Brain microvascular endothelial cell (primary cell): ENCODE data around the gene DHX29.

Experiments used
- DNase-seq: peaks from one replicate; pipeline ENCODE4 v3.0.0-alpha.2; 2020
- H3K27ac ChIP-seq: fragments of 250-450 bp; sonication (Bioruptor Pico); 2 replicates; pipeline ENCODE4 v1.5.1; 2020; ENCODE audit warnings: mild to moderate bottlenecking, moderate library complexity
- H3K27me3 ChIP-seq: fragments of 250-450 bp; sonication (Bioruptor Pico); replicated peaks from 2 replicates; pipeline ENCODE4 v1.5.1; 2020; ENCODE audit warnings: mild to moderate bottlenecking
- H3K36me3 ChIP-seq: fragments of 250-450 bp; sonication (Bioruptor Pico); replicated peaks from 2 replicates; pipeline ENCODE4 v1.5.1; 2020; ENCODE audit warnings: mild to moderate bottlenecking
- H3K4me3 ChIP-seq: 2 replicates; pipeline ENCODE4 v1.5.1; 2011; ENCODE audit warnings: low read depth, mild to moderate bottlenecking, control low read depth, low read length, moderate library complexity
- CTCF ChIP-seq: IDR thresholded peaks from 2 replicates; pipeline ENCODE4 v1.5.1; 2011; ENCODE audit warnings: low read depth, mild to moderate bottlenecking, moderate library complexity, low read length, control low read depth, inconsistent platforms; ENCODE audit errors: missing control alignments
- in situ Hi-C: cut with HindIII; loops from 2 replicates; pipeline ENCODE4 v1.10.0; 2017; ENCODE audit warnings: low sequenced_read_pairs, low pct_ligation_motif_present

Gene DHX29

GRCh38 chr5:55300890-55301289 lies 6.6 kb downstream of the DHX29 start:
- in situ Hi-C loops = no loop called here
- H3K27ac ChIP-seq = no peak overlapping the region
- TF ChIP-seq CTCF = no peak
- DNase-seq = no peak
- H3K4me3 ChIP-seq = no peak overlapping the region
- H3K27me3 ChIP-seq = no peaks in the 10 kb centered on the region
- peaks cover 11% of the 10 kb centered on the region for H3K36me3 ChIP-seq

- no peak for TF ChIP-seq CTCF
- Histone ChIP-seq H3K36me3 (peaks cover 44% of the 10 kb centered on the region), H3K4me3 (no peak overlapping the region), H3K27ac (no peak overlapping the region), H3K27me3 (no peaks in the 10 kb centered on the region)
- DNase-seq = no peak
- in situ Hi-C loops = no loop called here
These were observed 12.6 kb downstream of the DHX29 start for GRCh38 chr5:55294935-55295334.

DNA sequence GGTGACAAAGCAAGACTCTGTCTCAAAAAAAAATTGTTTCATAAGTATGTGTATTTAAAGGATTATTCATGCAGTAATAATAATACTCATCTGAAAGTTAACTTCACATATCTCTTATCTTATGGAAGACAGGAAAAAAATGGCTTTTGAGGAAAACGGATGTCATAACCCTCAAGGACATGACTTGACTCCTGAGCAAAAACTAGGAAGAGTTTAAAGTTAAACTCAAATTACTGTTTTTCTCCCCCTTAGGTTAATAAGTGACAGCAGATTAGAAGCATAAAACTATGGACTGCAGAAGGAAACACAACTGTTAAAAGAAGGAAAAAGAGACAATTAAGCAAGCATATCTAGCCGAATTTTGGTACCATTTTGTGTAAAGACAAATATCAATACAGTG lies 16.5 kb downstream of the DHX29 start:
- DNase-seq = no peak
- no peak for TF ChIP-seq CTCF
- Histone ChIP-seq H3K4me3 (no peak overlapping the region), H3K27me3 (no peaks in the 10 kb centered on the region), H3K27ac (no peak overlapping the region), H3K36me3 (peaks cover 66% of the 10 kb centered on the region)
- in situ Hi-C loops = no loop called here

- DNase-seq = no peak
- peaks cover 68% of the 10 kb centered on the region for H3K36me3 ChIP-seq
- no peak overlapping the region for H3K27ac ChIP-seq
- no peak overlapping the region for H3K4me3 ChIP-seq
- no peaks in the 10 kb centered on the region for H3K27me3 ChIP-seq
- in situ Hi-C loops = no loop called here
- TF ChIP-seq CTCF = no peak
These were observed 17.7 kb downstream of the DHX29 start for GRCh38 chr5:55289808-55290207.

GRCh38 chr5:55286411-55286933 lies 21.0 kb downstream of the DHX29 start:
- H3K36me3 ChIP-seq = peaks cover 55% of the 10 kb centered on the region
- TF ChIP-seq CTCF = no peak
- H3K27me3 ChIP-seq = no peaks in the 10 kb centered on the region
- no peak for DNase-seq
- in situ Hi-C loops = no loop called here
- H3K27ac ChIP-seq = no peak overlapping the region
- H3K4me3 ChIP-seq = no peak overlapping the region

- TF ChIP-seq CTCF = no peak
- in situ Hi-C loops = no loop called here
- Histone ChIP-seq H3K27ac (no peak overlapping the region), H3K27me3 (no peaks in the 10 kb centered on the region), H3K4me3 (no peak overlapping the region), H3K36me3 (peaks cover 44% of the 10 kb centered on the region)
- peak; percentile 12 for DNase-seq
These were observed 28.7 kb downstream of the DHX29 start for GRCh38 chr5:55278778-55279177.
